NCI-H69 (cell line): Measurements from ENCODE around the gene BIRC7.
"Not testable (repeated sequence)": the region's sequence is repeated elsewhere in the genome, so short reads cannot be mapped to it uniquely, and the experiment has no call there.

ENCODE experiments used
- DNase-seq: peaks from one replicate; lab custom pipeline; 2025; lab: John Stamatoyannopoulos, UW

The BIRC7 gene

DNA sequence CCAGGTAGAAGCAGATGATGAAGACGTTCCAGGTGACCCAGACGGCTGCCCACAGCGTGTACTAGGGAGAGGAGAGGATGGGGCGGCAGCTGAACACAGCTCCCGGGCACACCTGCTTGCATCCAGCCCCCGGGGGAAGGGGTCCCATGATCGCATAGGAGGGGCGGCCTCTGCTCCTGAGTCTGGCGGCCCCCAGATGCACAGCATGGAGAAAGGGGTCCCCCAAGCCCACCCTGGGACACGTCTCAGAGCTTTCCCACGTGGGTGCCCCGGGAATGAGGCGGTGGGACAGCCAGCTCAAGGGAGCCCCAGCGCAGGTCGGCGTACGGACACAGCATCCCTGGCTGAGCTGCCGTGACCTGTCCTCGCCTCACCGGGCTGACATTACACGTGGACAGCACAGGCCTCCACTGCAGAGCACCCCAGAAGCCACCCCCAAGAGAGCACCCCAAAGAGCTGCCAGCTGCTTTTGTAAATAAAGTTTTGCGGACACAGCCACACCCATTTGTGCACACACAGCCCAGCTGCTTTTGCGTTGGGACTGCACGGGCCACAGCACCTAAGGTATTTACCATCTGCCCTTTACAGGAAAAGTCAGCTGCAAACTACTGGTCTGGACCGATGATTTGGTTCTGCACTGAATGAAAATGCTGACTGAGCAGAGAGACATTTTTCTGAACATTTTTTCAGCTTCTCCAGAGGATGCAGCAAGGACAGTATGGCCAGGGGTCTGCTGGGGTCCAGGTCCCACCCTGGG, 13.3 kb downstream of the BIRC7 start:
- DNase-seq, result no peak

DNA sequence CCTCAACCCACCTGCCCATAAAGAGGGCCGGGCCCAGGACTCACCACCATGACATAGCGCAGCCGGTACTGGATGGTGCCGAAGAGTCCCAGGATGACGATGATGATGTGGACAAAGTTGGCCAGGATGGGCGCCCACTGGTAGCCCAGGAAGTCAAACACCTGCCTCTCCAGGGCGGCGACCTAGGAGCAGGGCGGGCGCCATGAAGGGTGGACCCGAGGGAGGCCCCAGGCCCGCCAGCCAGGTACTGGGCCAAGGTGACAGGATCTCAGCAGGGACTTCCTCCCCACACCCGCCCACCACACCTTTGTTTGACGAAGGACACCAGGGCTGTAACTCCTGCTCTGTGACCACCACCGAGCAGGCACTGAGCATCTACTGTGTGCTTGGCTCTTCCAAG, 14.2 kb downstream of the BIRC7 start:
- no peak for DNase-seq

DNA sequence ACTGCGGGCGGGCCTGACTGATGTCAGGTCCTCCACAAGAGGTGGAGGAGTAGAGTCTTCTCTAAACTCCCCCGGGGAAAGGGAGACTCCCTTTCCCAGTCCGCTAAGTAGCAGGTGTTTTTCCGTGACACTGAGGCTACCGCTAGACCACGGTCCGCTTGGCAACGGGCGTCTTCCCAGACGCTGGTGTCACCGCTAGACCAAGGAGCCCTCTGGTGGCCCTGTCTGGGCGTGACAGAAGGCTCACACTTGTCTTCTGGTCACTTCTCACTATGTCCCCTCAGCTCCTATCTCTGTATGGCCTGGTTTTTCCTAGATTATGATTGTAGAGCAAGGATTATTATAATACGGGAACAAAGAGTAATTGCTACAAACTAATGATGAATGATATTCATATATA, 15.6 kb downstream of the BIRC7 start:
- DNase-seq, result not testable (repeated sequence)

DNA sequence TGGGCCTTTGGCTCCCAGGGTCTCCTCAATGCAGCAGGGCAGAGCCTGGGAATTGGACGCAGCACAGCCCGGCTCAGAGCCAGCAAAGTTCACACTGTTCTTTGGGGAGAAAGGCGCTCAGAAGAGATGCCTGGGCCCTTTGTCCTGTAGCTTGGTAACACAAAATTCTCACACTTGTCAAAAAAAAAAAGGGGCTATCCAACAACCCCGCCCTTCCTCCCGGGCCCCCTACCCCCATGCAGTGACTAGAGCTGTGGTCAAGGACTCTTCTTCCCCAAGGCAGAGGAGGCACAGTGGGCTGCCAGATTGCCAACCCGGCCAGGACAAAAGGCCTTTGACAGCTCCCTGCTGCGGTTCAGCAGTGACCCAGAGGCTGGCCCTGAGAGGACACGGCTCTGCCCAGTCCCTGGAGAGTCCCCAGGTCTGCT, 16.6 kb downstream of the BIRC7 start:
- no peak for DNase-seq

DNA sequence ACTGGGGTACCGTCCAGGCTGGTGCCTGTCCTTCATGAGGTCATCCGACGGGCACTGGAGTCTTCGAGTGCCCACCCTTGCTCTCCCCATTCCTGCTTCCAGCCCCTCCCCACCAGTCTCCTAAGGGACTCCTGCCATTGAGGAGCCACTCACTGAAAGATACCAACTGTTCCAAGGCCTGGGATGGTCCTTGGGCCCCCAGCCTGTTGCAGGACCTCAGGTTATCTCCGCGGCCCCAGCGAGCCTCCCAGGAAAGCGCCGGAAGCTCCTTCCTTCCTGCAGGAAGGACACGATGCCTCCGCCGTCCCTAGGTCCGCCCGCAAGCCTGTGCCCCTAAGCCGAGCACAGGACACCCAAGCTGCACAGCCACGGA, 17.3 kb downstream of the BIRC7 start:
- DNase-seq, result no peak

DNA sequence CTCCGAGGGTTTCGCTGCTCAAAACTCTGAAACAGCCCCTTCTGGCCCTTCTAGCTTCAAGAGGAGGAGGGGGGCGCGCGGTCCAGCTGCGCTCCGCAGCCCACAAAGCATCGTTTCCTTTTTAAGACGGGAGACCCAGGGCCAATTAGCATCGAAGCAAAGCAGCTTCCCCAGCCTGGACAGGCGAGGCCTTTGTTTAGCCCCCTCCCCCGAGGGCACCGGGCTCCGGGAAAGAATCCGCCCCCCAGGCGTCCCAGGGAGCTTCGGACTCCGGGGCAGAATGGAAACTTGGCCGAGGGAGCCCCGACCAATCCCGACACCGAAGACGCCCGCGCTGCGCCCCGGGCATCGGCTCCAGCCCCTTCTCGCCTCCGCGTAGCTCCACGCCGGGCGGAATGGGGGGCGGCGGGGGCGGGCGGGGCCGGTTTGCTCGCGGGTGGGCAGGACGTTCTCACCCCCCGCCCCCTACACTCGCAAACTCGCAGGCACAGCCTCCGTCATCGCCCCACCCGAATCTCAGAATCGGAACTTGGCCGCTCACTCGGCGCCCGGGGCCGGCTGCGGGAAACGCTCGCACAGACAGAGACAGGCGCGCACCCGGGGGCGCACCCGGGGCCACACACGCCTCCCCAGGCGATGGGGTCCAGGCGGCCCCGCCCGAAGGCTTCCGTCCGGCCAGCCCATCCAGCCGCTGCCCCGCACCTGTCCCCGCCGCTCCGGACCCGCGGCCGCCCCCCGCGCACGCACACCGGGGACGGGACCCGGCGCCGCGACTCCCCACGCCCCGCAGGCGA, 17.9 kb downstream of the BIRC7 start:
- peak; percentile 29 for DNase-seq

DNA sequence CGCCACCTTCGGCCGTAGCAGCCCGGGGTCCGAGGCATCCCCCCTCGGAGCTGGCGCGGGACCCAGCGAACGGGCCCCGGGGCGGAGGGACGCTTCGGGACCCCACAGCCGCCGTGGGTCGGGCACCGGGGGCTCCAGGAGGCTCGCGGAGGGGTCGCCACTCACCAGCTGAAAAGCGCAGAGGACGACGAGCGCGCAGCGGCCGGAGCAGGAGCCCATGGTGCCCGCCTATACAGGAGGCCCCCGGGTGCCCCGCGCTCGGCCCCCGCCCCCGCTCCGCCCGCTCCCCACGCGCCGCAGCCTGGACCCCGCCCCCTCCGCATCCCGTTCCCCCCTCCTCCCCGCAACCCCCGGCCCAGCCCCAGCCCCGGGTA, 18.5 kb downstream of the BIRC7 start, which contains the start of gene NKAIN4:
Gene NKAIN4, minus strand, starts transcription at position 232 of the 374 bp plus-strand sequence. Its CDS starts 13 bp downstream, at position 219.
- DNase-seq, result no peak

DNA sequence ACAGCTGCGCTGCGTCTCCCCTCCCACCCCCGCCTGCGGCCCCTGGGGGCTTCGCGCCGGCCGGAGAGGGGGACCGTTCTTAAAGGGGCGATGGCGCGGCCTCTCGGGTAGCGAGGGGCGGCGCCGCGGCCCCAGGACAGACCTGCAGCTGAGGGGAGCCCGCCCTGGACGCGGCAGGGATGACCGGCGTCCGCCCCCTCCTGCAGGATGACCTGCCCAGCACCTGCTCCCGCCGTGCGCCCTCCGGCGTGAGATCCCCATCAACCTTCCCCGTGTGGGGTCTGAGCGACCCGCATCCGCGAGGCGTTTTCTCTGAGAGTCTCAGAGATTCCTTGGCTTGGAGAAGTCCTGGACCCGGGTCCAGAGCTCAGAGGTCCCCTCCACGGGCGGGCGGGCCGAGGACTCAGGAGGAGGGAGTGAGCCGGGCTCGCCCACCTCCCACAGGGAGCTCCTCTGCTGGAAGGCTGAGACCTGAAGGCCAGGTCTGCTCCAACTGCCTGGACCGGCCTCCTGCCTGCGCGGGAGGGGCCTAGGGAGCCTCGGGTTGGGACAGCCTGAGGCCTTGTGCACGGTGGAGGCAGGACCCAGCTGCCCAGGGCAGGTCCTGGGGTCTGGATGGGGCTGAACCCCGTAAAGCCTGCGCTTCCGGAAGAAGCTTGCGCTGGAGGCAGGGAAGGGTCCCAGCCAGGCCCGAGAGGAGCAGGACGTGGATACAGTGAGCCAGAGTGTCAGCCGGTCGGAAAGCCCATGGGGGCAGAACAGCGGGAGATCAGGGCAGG, 19.1 kb downstream of the BIRC7 start:
- DNase-seq, result no peak

DNA sequence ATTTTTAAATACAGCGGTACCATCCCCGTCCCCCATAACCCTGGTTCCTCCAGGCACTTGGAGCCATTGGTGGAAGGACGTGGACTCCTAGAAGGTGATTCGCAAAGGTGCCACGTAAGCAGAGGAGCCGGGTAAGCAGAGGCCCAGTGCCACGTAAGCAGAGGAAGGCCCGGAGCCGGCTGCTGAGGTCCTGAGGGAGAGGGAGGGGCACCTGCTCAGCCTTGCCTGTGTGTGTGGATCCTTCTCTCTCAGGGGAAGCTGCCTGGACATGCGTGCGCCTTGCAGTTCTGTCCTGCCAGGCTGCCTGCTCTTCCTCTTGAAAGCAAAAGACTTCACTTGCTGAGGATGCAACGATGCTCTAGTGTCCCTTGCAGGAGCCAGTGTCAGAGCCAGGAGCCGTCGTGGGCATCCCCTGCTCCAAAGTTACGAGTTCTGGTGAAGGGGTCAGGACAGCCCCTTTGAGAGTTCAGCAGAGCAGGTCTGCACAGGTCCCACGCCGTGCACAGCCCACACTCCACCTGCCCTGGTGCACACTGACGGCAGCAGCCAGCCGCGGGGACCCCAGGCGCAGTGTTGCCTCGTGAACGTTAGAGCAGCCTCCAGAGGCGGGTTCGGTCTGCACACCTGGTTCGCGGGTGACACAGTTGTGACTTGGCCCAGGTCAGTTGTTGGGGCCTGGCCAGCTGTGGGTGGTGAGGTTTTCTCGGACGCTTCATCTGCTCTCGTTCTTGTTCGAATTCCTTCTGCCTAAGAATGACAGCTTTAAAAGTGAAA, 20.4 kb downstream of the BIRC7 start:
- DNase-seq, result no peak

DNA sequence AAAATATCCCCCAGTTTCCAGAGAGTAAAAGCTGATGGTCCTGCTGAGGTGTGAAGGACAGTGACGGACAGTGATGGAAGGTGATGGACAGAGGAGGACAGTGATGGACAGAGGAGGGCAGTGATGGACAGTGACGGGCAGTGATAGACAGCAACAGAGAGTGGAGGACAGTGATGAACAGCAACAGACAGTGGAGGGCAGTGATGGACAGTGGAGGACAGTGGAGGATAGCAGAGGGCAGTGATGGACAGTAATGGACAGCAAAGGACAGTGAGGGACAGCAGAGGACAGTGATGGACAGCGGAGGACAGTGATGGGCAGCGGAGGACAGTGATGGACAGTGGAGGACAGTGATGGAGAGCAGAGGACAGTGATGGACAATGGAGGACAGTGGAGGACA, 21.2 kb downstream of the BIRC7 start:
- no peak for DNase-seq

DNA sequence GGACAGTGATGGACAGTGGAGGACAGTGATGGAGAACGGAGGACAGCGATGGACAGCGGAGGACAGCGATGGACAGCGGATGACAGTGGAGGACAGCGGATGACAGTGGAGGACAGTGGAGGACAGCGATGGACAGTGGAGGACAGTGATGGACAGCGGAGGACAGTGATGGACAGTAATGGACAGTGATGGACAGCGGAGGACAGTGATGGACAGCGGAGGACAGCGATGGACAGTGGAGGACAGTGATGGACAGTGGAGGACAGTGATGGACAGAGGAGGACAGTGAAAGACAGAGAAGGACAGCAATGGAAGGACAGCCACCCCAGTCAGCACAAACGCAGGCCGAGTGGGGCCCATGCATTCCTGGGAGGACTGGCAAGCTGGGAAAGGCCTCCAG, 21.9 kb downstream of the BIRC7 start:
- no peak for DNase-seq

DNA sequence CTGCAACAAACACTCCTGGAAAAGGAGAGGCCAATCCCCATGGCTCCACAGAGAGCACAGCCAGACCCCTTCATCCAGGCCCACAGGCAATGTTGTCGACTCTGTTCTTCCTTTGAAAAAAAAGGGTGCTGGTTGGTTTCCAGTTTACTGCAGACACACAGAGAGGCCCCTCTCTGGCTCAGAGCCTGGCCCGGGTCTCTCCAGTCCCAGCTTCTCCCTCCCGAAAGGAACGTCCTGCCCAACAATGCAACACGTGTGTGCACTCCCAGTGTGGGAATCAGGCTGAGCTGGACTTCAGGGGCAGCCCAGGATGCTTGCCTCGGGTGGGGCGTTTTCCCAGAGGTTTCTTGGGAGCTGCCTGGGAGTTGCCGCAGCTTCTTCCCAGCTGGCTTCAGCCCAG, 23.1 kb downstream of the BIRC7 start:
- no peak for DNase-seq

DNA sequence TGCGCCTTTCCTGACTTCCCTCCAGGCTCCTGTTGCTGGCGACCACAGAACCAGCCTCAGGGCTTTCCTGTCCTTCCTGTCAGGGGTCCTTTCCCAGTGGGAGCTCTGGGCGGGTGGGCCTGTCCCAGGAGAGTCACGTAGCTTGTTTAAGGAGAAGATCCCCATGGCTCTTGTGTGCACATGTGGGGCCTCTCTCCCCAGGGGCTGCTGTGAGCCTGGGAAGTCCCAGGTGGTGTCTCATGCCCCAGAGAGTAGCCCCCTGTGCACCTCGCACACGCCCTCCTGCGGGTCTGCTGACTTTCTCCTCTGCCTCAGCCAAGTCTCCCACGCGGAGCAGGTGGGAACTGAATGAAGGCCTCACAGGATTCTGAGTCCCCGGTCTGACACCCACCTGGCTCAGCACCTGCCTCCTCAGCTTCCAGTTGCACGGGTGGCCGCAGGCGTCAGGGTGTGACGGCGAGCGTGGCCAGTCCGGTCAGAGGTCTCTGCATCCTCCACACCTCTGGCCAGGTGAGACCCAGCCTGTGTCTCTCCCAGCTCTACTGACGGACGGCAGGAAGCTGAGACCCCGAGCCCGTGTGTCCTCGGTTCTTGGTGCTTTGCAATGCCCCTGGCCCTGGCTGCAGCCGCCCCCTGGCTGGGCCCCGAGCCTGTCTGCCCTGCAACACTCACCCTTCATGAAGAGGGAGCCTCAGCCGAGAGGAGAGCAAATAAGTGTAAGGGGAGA, 24.2 kb downstream of the BIRC7 start:
- no peak for DNase-seq

DNA sequence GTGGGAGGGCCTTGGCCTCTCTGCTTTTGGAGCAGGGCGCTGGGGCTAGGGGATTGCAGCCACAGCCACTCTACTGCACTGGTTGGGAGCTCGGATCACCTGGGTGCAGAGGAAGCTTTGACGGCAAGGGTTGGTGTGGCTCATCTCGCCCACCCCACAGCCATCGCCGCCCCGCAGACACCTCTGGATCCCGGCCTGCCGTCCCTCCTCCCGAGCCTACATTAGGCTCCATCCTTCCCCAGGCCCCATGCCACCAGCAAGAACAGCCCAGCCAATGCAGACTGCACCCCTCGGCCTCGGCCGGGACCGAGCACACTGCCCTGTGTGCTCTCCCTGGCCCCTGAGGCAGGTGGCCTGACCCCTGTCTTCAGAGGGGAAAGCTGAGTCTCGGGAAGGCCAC, 24.8 kb downstream of the BIRC7 start:
- DNase-seq, result no peak

DNA sequence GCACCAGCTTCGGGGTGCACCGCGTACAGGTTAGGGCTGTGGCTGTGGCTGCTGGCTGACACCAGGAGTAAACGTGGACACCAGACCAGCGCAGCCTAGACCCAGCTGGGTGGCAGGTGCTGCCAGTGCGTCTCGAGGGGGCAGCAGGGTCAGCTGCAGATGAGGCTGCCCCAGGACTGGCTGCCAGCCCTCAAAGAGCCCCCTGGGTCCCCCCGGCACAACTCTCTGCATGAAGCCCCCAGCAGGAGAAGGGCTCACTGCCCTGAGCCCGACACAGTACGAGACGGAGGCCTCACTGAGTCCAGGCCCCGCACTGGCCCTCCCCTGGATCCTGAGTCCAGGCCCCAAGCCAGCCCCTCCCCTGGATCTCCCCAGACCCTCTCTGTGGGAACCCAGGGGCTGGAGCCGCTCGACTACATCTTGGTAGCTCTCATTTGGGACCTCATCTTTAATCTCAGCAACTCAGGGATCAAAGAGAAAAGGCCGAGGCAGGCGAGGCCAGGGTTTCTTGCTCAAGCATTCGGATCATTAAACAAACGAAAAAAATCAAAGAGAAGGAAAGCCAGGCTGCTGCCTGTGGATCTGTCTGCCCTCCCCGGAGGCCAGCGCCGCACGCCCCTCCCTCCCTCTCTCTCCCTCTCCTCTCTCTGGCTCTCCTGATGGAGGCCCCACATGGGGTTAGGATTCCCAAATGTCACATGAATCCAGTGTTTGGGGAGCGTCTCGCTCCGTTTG, 25.5 kb downstream of the BIRC7 start:
- no peak for DNase-seq

DNA sequence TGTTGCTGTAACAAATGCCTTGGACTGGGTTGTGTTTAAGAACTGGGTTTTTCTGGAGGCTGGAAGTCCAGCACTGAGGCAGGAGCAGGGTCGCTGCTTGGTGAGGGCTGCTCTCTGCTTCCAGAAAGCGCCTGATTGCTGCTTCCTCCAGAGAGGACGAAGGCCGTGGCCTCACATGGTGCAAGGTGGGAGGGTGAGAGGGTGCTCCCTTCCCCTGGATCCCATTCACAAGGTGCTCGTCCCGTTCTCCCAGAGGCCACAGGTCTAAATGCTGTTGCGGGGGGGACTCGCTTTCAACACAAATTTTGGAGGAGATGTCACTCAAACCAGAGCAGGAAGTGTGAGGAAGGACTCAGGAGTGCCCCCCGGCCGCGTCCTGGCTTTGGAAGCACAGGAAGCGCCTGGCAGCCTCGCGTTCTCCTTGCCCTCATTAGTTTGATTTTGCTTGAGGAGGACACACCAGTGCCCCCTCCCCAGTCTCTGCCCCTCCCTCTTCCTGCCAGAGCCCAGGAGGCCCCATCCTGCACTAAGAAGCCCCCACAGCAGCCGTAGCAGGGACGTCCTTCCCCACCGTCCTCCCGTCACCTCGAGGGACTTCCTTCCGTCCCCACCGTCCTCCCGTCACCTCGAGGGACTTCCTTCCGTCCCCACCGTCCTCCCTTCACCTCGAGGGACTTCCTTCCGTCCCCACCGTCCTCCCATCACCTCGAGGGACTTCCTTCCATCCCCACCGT, 26.3 kb downstream of the BIRC7 start:
- no peak for DNase-seq

DNA sequence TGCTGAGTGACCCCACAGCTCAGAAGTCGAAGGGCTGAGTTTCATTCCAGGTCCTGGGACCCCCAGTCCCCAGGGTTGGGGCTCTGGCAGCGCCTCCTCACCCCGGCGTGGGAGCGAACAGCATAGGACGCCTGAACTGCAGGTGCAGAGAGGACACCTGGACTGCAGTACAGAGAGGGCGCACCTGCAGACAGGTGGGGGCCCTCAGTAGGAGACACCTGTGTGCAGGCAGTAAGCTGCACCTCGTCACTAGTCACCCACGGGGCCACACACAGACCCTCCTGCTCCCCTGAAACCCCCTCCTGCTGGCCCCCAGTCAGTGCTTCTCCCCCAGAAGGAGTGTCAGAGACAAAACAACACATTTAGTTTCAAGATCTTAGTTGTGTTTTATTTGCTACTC, 27.1 kb downstream of the BIRC7 start:
- DNase-seq, result no peak

DNA sequence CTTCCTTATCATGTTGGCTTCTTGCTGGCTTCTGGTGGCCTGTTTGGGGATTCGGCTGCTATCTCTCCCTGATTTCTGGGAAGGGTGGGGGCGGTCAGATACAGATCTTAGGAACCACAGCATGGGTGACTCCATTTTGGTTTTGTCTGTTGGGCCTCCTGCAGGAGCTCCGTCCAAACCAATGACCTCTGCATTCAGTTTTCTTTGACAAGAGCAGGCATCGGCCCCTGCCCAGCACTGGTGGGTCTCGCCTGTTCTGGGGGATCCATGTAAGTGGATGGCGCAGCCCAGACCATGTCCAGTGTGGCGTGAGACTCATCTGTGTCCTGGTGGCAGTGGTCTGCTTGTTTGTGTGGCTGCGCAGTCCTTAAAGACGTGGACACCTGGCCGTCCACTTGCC, 28.3 kb downstream of the BIRC7 start:
- DNase-seq, result no peak

DNA sequence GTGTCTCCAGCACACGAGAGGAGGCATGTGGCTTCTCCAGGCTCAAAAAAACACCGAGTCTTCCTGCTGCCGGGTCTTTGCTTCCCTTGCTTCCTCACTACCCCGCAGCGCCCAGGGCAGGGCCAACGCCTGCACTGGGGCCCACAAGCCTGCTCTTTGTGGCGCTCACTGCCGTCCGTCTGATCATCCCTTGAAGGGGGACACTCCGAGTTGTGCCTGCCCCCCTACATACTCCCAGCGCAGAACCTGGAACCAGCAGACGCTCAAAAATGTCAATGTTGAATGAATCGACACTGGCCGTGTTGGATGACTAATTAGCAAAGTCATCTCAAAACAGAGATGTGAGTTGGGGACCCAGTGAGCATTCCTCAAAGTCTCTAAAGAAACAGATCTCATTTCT, 28.8 kb downstream of the BIRC7 start:
- no peak for DNase-seq
